ENCODE measurements around the gene C6orf15.

Gene C6orf15

GRCh38 chr6:31107052-31107451 is 5.3 kb downstream of the C6orf15 start:
- no peak for DNase-seq (ENCODE audit: low read depth in 3 of 3)

GRCh38 chr6:31103136-31103535 is 9.2 kb downstream of the C6orf15 start:
- no peak for DNase-seq (ENCODE audit: low read depth in 3 of 3)

- DNase-seq (ENCODE audit: low read depth in 3 of 3), result no peak
Observed at GRCh38 chr6:31098449-31098938, 13.9 kb downstream of the C6orf15 start.

DNA sequence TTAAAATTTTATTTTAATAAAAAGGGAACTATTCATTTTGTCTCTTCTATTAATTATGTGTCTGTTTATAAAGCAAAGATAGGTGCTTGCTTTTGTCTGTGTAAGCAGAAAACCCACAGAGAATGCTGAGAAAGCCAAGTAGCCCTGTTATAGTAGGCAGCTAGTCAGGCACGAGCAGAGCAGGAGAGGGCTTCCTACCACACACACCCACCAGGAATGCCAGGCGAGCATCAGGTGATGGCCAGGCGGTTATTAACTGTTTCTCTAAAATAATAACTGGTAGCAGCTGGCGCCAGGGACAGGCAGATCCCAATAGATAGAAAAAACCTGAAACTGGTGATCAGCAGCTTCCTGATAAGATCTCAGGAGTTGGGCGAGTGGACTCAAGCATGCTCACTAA is 15.7 kb downstream of the C6orf15 start:
- DNase-seq (ENCODE audit: low read depth in 3 of 3), result no peak

GRCh38 chr6:31096215-31096614 is 16.2 kb downstream of the C6orf15 start:
- DNase-seq (ENCODE audit: low read depth in 3 of 3), result no peak

GRCh38 chr6:31094389-31094881 is 17.9 kb downstream of the C6orf15 start:
- DNase-seq (ENCODE audit: low read depth in 3 of 3), result no peak

DNA sequence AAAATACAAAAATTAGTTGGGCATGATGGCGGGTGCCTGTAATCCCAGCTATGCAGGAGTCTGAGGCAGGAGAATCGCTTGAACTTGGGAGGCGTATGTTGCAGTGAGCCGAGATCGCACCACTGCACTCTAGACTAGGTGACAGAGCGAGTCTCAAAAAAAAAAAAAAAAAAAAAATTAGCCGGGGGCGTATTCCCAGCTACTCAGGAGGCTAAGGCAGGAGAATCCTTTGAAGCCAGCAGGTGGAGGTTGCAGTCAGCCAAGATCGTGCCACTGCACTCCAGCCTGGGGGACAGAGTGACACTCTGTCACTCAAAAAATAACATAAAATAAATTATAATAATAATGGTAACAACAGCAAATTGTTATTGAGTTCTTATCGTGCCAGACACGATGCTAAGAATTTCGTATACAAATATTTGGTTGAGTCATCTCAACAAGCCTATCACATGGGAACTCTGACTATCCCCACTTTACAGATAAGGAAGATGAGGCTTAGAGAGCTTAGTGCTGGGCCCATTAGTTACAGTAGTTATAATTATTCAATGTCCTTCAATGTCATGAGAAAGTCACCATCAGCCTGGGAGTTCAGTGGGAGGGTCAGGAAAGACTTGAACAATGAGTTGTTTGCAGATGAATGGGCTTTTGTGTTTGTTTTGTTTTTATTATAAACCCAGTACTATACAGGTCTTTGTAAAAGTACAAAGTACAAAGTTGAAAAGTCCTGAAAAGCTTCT is 19.4 kb downstream of the C6orf15 start:
- DNase-seq (ENCODE audit: low read depth in 3 of 3), result no peak

DNA sequence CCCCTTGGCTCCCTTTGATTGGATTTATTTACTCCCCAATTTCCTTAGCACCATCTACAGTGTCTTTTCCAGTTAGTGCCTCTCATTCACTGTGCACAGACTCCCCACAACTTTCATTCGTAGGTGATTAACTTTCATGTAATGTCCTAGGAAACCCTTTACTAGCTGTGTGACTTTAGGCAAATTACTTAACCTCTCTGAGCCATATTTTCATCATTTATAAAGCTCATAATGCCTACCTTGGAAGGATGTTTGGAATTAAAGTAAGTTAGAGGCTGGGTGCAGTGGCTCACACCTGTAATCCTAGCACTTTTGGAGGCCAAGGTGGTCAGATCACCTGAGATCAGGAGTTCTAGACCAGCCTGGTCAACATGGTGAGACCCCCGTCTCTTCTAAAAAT is 20.1 kb downstream of the C6orf15 start:
- no peak for DNase-seq (ENCODE audit: low read depth in 3 of 3)

GRCh38 chr6:31091680-31092079 is 20.7 kb downstream of the C6orf15 start:
- DNase-seq (ENCODE audit: low read depth in 3 of 3), result no peak

- DNase-seq (ENCODE audit: low read depth in 3 of 3), result no peak
Observed at GRCh38 chr6:31090973-31091364, 21.4 kb downstream of the C6orf15 start.

- no peak for DNase-seq (ENCODE audit: low read depth in 3 of 3)
Observed at GRCh38 chr6:31090275-31090972, 22.0 kb downstream of the C6orf15 start.

DNA sequence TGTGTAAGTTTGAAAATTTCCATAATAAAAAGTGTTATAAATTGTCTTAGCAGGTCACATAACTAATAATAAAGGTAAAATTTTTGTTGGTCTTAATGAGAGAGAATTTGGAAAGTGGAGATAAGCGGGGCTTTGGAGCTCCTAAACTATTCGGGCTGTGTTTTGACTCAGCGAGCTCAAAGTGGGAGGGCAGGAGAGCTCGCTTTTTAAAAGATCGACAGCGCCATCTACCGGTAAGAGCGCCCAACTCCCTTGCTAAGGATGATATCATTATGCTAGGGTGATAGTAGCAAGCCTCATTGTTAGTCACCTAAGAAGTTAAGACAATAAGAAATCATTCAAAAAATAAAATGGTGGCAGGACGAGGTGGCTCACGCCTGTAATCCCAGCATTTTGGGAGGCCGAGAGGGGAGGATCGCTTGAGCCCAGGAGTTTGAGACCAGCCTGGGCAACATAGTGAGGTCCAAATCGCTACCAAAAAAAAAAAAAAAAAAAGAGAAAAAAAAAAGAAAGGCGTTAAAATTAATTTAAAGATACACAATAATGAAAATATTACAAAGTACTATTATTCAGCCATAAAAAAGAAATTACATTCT is 24.8 kb downstream of the C6orf15 start:
- DNase-seq (ENCODE audit: low read depth in 3 of 3), result peak; percentile 84 to 94 (median 89)

- no peak for DNase-seq (ENCODE audit: low read depth in 3 of 3)
Observed at GRCh38 chr6:31086788-31087440, 25.5 kb downstream of the C6orf15 start.

DNA sequence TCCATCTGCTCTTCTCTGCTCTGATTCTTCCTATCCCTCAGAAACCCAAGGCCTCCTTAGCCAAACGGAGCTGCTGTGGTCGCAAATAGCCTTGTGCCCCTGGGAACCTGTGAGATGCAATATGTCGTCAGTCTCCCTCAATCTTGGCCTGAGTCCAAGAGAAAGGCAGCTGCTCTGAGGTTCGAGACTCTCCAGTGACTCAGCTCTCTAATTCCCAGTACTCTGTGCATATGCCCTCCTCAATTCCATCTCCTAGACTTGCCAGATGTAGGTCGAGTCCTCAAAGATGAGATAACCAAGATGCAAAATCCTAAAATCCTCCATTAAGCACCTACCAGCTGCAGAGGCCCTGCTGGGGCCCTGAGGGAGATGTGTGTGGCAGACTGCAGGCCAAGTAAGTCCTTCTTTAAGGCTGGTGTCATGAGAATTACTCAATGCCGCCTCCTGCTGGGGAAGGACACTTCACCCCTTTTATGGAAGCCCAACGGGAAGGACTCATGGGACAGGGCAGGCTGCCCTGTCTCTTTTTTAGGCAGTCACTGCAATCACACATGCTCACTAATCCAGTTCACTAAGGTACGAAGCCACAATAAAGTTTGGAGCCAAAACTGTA is 28.5 kb downstream of the C6orf15 start:
- peak in 1 of 3 experiments; percentile 43 for DNase-seq (ENCODE audit: low read depth in 3 of 3)

GRCh38 chr6:31081872-31082271 is 30.5 kb downstream of the C6orf15 start:
- no peak for DNase-seq (ENCODE audit: low read depth in 3 of 3)

DNA sequence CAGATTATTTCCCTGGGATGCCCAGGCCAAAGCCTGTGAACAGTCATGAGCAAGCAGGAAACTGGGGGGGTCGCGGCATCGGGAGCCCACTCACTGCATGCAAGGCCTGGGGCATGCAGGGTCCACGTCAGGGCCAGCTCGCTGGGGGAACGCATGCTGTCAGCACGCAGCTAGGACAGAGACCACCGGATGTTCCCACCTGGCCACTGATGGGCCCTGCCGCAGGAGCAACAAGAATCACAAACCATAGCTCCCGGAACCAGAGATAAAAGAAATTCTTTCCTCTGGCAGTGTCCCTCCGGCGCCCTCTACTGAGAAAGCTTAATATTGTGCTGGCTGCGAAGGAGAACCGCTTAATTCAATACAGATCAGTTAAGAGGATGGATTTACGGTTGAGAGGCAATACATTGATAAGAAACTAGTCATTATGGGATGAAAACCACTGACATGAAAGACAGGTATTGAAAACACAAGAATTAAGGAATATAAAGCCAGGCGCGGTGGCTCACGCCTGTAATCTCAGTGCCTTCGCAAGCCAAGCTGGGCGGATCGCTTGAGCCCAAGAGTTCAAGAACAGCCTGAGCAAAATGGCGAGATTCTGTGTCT is 32.6 kb downstream of the C6orf15 start:
- DNase-seq (ENCODE audit: low read depth in 3 of 3), result peak; percentile 53 to 66 (median 65)

DNA sequence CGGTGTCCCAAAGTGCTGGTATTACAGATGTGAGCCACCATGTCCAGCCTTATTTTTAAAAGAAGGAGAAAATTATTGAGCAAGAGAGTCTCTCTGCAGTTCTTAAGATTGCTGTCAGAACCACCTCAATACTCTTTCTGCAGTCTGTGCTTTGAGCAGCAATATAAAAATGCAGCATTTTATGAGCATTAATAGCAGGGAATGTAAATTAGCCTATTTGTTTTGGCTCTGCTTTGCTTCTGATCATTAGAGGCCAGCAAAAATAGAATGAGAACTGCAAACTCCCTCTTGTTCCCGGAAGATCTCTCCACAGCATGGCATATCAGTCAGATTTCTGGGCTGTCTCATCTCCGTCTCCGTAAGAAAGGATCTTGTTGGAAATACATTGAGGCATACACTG is 35.8 kb downstream of the C6orf15 start:
- no peak for DNase-seq (ENCODE audit: low read depth in 3 of 3)

DNA sequence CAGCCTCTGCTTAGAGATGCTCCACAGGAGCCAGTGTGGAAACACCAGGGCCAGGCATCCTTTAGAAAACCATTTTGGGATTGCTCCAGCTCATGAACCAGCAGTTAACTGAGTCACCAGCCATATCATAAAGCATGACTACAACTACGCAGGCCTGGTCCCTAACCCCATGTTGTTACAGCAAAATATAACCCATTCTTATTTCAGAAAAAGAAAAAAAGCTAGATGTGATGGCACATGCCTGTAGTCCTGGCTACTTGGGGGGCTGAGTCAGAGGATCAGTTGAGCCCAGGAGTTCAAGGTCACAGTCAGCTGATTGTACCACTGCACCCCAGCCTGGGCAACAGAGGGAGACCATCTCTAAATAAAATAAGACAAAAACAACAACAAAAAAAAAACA is 36.8 kb downstream of the C6orf15 start:
- DNase-seq (ENCODE audit: low read depth in 3 of 3), result no peak

DNA sequence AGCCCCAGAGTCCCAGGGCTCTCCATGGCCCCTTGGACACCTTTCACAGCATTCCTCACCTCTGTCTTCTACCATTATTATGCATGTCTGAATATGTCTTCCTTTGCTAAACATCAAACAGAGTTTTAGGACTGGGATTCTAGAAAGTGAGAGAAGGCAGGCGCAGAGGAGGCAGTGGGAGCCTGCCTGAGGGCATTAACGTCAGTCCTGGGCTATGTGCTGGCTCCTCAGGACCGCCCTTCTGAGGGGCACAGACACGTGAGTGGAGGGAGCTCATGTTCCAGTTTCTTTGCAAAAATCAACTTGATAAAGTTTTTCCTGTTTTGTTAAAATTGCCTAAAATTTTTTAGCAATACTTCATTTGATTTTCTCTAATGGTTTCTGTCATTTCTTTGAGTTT is 38.0 kb downstream of the C6orf15 start:
- DNase-seq (ENCODE audit: low read depth in 3 of 3), result no peak

DNA sequence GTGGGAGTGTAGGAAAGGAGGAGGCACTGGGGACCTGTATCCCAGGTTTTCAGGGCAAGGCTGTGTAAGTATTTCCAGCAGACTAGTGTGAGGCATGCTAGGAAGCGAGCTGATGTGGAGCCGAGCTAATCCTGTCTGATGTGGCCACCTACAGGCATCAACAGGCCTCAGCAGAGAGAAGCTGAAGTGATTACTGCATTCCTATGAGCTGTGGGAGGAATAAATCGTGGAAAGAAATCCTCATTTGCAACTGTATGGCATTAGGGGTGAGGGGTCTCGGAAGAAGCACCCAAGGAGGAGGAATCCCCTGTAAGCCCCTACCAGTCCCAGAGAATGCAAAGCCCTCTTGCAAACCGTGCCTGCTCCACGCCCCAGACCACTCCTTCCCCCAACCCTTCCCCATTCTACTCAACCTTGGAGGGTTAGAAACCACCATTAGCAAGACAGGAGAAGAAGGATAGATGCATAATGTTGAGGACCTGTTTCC is 41.6 kb downstream of the C6orf15 start:
- no peak for DNase-seq (ENCODE audit: low read depth in 3 of 3)

All from stimulated activated CD4-positive, alpha-beta T cell treated with anti-CD3 and anti-CD28 coated beads, TNF-alpha, amount 100 ng/mL, for 24 hours (primary cell).